Activated CD4-positive, CD25-positive, alpha-beta regulatory T cell (primary cell): ENCODE results near the gene SPECC1.
"Not testable (repeated sequence)": the region's sequence is repeated elsewhere in the genome, so short reads cannot be mapped to it uniquely, and the experiment has no call there.

Experiments used
- DNase-seq, 4 experiments: peaks; one replicate each; lab custom pipeline; 2025; lab: John Stamatoyannopoulos, UW

SPECC1 gene

GRCh38 chr17:20239776-20240175 is 230.6 kb downstream of the SPECC1 start:
- not testable (repeated sequence) for DNase-seq

GRCh38 chr17:20241855-20242254 is 232.7 kb downstream of the SPECC1 start:
- DNase-seq: no peak

- DNase-seq: no peak
Measured at GRCh38 chr17:20242271-20242670, 233.1 kb downstream of the SPECC1 start.

- no peak for DNase-seq
Measured at GRCh38 chr17:20243524-20243923, 234.4 kb downstream of the SPECC1 start.

- DNase-seq: no peak
Measured at GRCh38 chr17:20244671-20245070, 235.5 kb downstream of the SPECC1 start.

GRCh38 chr17:20246692-20247091 is 237.5 kb downstream of the SPECC1 start:
- DNase-seq: no peak

GRCh38 chr17:20253323-20253722 is 244.2 kb downstream of the SPECC1 start:
- no peak for DNase-seq

- no peak for DNase-seq
Measured at GRCh38 chr17:20254541-20254940, 245.4 kb downstream of the SPECC1 start.

GRCh38 chr17:20256144-20256543 is 247.0 kb downstream of the SPECC1 start:
- no peak for DNase-seq

- no peak for DNase-seq
Measured at GRCh38 chr17:20257008-20257407, 247.8 kb downstream of the SPECC1 start.

GRCh38 chr17:20257798-20258197 is 248.6 kb downstream of the SPECC1 start:
- no peak for DNase-seq

- DNase-seq: no peak
Measured at GRCh38 chr17:20259668-20260067, 250.5 kb downstream of the SPECC1 start.

GRCh38 chr17:20260268-20260667 is 251.1 kb downstream of the SPECC1 start:
- DNase-seq: no peak

- DNase-seq: no peak
Measured at GRCh38 chr17:20262226-20263114, 253.3 kb downstream of the SPECC1 start.

GRCh38 chr17:20263115-20263433 is 253.9 kb downstream of the SPECC1 start:
- not testable (repeated sequence) for DNase-seq

GRCh38 chr17:20263595-20263994 is 254.4 kb downstream of the SPECC1 start:
- DNase-seq: no peak

GRCh38 chr17:20264996-20265395 is 255.8 kb downstream of the SPECC1 start:
- no peak for DNase-seq

- no peak for DNase-seq
Measured at GRCh38 chr17:20266806-20267458, 257.8 kb downstream of the SPECC1 start.

- DNase-seq: no peak
Measured at GRCh38 chr17:20267459-20267842, 258.3 kb downstream of the SPECC1 start.

GRCh38 chr17:20270369-20270768 is 261.2 kb downstream of the SPECC1 start:
- DNase-seq: no peak

- DNase-seq: no peak
Measured at GRCh38 chr17:20271011-20271610, 262.0 kb downstream of the SPECC1 start.

GRCh38 chr17:20273741-20274500 is 264.8 kb downstream of the SPECC1 start:
- DNase-seq: no peak
